GM19395 (cell line): ENCODE results near the gene PROP1.
"Not testable (repeated sequence)": the region's sequence is repeated elsewhere in the genome, so short reads cannot be mapped to it uniquely, and the experiment has no call there.

Experiments
- ATAC-seq: cut with Tn5 transposase; IDR thresholded peaks from one replicate; pipeline ENCODE4 v1.9.1; 2021; ENCODE audit warnings: mild to moderate bottlenecking, moderate library complexity; ENCODE audit not compliant: unreplicated experiment

The PROP1 gene

DNA sequence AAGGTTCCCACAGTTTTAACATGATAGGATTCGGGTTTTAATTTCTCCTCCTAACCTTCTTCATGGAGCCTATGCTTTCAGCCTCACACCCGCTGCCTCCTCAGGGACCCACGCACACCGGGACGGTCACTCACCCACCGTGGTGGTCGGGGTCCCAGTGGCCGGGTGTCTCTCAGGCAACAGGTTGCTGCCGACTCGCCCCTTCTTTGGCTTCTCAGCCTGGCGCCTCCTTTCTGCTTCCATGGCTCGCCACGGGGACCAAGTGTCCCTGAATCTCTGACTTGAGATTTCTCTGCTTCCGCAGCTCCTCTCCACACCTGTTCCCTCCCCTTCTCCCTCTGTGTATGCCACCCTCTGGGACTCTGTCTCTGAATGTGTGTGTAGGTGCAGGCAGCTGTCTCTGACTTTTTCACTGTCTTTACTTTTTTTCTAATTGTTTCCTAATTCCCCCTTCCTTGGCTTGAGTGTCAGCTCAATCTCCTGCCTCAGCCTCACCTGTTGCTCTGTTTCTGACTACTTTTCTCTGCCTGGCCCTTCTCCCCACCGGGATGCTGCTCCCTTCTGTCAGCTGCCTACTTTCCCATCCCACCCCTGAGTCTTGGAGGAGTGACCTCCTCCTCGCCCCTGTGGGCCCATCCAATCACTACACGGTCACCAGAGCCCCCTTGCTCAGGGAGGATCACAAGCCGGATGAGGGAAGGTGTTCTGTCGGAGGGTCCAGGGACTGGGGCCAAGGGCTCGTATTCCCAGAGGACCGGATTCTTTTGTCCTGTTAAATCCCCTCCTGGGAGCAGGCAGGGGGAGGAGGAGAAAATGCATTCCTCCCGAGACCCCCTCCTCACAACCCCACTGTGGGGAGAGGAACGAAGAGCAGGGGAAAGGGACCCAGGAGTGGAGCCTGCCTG, at the start of gene PROP1:
PROP1 (minus strand) TSS at position 552 of the 905 bp plus-strand sequence; CDS start at position 243, 309 bp downstream.
- no peak for ATAC-seq

DNA sequence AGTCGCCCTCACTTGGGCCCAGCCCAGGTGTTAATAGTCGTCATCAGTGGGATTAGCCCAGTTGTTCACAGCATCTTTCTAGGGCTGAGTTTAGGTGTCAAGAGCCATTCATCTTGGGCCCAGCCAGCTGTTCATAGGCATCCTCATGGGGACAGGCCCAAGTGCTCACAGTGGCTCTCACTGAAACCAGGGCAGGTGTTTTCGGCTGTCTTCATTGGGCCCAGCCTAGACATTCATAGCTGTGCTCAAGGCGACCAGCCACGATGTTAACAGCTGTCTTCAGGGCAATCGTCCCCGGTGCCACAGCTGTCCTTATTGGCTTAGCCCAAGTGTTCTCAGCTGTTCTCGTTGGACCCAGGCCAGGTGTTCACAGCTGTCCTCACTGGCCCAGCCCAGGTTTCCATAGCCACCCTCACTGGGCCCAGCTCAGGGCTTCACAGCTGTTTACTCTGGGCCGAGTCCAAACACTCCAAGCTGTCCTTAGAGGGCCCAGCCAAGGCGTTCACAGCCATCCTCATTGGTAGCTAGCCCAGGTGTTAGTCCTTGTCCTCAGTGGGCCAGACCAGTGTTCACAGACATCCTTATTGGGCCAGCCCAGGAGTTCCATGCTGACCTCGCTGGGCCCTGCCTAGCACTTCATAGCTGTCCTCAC, 23.5 kb upstream of the PROP1 start:
- ATAC-seq: not testable (repeated sequence)

DNA sequence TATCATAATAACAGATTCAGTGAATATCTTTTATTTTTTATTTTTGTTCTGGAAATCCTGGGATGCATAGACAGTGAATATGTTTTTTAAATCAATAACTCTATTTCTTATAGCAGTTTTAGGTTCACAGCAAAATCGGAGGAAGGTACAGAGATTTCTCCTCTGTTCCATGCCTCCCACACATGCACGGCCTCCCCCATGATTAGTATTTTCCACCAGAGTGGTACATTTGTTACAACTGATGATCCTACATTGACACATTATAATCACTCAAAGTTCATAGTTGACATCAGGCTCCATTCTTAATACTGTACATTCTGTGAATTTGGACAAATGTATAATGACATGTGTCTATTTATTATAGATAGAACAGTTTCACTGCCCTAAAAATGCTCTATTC, 16.7 kb upstream of the PROP1 start:
- not testable (repeated sequence) for ATAC-seq

DNA sequence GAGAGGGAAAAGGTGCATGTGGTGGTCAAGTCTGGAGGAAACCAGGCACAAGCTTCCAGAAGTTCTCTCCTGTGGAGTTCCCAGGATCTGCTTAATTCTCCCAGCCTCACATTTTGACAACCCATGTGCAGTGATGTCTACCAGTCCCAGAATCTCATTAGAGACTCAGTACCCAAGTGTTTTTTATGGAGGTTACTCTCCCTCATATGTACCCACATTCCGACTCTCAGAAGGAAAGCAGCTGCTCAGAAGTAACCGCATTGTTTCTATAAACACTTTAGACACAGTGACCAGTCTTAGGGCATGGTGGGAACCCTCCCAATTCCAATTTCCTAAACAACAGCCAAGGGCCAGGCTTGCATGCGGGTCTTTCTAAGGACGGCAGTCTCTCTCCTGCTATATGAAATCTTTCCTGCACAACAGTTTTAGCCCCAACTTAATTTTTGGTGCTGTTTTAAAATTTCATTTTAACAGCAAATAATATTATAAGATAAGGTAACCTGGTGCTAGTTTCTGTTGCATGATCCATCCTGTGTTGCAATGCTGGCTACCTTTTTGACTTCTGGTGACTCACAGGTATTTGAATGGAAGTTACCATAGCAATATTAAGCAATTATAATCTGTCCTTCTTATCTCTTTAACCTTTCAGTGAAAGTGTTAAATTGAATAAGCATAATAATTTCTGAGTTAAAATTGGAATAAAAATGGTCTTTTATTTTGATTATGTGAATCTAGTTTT, 15.9 kb upstream of the PROP1 start:
- not testable (repeated sequence) for ATAC-seq

DNA sequence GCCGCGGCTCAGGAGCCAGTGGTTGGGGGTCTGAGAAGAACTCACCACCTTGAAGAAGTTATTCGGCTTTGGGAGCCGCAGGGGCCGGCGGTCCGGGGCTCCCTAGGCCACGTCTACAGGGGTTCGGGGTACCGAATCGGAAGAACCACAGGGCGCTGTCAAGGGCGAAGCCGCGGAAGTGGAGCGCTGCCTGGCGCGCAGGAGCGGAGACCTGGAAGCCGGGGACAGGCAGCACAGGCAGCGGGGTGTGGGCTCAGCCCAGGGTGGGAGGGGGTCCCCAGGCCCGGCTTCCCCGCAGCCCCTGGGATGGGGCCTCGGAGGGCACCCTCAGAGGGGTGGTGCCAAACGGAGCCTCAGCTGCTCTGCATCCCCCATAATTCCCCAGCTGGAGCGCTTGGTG, 11.2 kb upstream of the PROP1 start:
- not testable (repeated sequence) for ATAC-seq

DNA sequence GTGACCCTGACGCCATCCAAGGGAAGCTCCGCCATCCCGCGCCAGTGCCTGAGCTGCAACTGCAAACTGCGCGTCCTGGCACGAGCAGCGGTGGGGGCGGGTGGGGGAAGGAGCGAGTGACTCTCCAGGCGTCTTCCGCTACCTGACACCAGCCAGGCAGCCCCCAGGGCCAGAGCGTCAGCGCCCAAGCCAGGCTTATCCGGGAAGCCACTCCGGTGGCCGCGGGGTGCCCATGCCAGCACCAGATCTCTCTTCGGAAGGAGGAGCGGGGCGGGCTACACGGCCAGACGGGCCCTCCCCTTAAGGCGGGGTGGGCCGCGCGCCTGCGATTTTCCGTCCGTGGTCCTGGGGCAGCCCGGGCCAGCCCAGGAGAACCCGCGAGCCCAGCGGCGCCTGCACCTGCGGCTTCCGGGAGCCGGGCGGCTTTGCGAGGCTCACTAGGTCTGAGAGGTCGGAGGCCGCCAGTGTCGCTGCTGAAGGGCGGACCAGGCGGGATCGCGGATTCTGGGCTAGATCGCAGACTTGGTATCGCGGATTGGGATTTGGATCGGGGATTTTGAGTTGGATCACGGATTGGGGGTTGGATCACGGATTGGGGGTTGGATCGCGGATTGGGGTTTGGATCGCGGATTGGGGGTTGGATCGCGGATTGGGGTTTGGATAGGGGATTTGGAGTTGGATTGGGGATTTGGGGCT, 10.6 kb upstream of the PROP1 start:
- ATAC-seq: not testable (repeated sequence)

DNA sequence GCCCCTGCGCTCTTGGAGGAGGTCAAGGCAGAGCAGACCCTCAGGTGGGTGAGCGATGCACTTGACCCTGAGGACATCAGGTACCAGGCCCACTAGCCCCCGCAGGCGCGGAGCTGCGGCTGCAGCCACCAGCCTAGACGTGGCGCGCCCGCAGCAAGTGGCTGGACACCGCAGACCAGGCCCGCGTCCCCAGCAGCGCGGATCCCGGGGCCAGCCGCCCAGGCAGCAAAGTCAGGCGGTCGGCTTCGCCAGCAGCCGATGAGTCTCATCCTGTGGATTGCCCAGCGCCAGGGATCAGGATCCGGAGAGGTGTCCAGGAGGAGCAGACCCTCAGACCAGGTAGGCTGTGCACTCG, 10.1 kb upstream of the PROP1 start:
- not testable (repeated sequence) for ATAC-seq

DNA sequence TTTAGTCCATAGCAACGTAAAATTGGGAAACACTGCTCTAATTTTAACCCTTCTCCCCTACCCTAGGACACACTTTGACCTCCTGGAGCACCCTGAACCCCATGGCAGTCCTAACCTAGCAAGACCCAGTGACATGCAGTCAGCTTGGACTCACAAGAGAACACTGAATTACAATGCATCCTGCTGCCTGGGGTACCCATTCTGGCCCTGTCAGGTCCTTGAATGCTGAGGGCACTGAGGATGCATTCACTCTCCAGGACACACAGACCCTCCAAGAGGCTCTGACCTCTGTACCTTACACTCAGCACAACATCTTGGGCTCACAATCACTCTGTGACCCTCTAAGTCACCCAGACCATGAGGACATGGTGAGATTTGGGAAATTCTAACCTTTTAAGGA, 1.8 kb upstream of the PROP1 start:
- ATAC-seq: no peak

DNA sequence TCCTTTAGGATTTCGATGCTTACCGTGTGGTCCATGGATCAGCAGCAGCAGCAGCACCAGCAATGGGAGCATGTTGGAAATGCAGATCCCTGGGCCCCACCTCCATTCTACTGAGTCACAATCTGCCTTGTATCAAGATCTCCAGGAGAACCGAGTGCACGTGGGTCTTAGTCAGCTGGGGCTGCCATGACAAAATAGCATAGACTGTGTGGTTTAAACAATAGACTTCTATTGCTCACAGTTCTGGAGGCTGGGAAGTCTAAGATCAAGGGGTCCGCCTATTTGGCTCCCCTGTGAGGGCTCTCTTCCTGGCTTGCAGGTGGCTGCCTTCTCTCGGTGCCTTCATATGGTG, 1.3 kb upstream of the PROP1 start:
- no peak for ATAC-seq

DNA sequence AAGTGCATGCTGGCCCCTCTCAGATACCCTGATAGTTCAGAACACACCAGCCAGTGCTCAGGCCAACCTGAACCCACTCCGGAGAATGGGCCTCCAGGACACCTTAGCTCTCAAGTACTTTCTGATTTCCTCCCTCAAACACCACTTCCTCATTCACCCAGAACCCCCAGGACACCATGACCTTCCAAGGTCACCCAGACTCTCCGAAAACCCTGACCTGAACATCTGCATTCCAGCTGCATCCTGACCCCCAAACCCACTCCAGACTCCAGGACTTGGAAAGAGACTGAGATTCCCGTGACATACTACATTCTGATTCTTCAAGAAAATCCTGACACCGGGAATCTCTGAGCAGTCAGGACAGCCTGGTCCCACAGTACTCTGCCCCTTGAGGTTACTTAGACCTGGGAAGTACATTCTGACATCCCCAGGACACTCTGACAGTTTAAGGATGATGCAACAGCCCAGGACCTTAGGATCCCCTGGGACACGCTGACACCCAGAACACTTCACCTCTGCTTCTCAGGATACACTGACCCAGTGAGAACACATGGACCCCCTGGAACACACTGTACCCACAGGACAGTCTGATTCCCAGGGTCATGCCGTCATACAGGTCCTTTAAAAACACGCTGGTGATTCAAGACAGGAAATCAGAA, 747 bp upstream of the PROP1 start:
- no peak for ATAC-seq

DNA sequence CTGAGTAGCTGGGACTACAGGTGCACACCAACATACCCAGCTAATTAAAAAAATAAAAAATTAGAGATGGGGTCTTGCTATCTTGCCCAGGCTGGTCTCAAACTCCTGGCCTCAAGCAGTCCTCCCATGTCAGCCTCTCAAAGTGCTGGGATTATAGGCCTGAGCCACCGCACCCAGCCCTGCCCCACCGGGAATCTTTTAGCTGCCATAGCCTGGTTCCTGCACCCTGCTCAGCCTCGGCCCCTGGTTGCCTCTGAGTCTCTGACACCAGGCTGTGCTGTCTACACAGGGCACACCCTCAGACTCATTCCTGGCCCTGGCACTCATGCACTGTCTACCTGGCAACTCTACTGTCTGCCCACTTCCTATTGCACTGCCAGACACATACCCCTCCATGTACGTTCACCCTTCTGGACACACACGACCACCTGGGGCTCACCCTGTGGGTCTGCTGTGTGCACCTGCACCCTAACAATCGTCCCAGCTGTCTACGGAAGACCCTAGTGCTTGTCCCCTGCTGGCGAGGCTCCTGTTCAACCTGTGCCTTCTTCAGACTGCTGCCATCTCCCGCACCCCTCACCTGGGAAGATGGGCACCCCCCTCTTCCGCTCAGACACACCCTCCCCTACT, 1.4 kb downstream of the PROP1 start:
- ATAC-seq: no peak

DNA sequence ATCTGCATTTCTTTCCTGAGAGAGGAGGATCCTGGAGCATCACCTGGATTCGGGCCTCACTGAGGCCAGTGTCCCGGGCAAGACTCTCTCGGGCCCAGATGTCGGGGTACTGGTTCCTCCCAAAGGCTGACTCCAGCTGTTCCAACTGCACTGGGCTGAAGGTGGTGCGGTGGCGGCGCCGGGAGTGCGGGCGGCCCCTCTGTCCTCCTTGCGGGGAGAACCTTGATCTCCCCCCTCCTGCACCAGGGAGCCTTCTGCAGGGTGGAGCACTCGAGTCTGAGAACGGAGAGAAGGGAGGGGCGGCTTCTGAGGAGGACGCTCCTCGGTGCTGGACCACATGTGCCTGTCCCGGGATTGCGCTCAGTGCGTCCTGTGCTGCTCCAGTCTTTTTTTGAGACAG, 2.0 kb downstream of the PROP1 start:
- no peak for ATAC-seq

DNA sequence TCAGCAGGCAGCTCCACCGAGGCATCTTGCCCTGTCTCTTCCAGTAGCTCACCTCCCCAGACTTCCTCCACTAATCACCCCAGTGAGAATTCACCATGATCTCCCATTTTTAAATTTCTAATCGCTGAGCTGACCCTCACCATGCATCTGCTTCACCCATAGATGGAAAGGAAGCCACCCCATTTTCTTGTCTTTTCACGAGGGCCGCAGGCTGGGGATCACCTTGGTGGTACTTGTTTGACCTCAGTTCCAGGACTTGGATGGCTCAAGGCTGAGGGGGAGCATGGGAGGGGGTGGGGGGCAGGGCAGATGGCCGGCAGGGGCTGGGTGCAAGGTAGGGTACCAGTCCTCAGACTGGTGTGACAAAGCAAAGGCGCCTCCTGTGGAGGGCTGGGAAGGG, 3.6 kb downstream of the PROP1 start:
- no peak for ATAC-seq

DNA sequence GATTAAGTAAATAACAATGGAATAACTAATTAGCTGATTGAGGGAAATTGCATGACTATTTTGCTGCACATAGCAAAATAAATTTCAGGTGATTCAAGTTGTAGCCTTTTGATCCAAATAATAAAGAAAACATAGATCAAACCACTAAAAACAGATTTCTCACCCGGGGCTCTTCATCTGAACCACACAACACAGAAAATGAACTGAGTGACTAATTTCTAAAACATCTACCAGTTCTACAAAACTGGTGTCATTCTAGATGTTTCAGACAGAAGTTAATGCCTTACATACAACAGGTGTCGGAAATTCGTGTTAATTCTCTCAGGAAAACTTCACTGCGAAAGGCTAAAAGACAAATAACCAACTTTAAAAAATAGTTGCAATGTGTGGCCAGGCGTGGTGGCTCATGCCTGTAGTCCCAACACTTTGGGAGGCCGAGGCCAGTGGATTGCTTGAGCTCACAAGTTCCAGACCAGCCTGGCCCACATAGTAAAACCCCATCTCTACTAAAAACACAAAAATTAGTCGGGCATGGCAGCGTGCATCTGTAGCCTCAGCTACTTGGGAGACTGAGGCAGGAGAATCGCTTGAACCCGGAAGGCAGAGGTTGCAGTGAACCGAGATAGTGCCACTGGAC, 6.9 kb downstream of the PROP1 start:
- no peak for ATAC-seq

DNA sequence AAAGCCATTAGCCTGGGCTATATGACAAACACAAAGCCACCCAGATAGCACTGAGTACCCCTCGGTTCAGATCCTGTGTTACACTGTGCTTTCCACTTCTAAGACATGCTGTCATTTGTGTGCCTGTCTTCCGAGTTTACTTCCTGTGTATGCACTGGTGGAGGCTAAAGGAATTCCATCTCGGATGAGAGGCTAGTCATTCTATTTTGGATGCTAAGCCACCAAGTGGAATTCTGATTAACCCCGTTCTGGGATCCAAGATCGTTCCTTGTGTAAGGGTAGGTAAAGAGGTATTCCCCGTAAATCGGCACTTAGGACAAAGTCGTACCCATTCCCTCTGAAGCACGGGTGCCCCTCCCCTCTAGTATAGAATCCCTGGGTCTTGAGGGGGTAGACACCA, 8.7 kb downstream of the PROP1 start:
- no peak for ATAC-seq

DNA sequence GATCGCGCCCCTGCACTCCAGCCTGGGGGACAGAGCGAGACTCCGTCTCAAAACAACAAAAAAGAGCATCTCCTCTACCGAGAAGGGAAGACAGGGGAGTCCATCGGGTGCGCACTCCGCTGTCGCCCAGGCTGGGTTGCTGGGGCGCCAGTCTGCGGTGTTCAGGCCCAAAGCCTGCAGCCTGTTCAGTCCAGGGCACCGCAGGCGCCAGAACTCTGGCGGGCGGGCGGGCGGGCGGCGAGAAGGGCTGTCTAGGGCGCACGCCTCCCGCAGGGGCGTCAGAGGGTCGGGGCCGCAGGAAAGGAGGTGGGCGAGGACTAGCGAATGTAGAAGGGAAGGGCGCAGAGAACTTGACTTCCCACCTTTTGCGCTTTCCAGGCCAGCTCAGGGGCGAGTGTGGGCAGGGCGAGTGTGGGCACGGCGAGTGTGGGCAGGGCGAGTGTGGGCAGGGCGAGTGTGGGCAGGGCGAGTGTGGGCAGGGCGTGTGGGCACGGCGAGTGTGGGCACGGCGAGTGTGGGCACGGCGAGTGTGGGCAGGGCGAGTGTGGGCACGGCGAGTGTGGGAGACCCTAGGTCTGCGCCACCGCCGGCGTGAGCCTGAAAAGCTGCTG, 10.5 kb downstream of the PROP1 start:
- no peak for ATAC-seq

DNA sequence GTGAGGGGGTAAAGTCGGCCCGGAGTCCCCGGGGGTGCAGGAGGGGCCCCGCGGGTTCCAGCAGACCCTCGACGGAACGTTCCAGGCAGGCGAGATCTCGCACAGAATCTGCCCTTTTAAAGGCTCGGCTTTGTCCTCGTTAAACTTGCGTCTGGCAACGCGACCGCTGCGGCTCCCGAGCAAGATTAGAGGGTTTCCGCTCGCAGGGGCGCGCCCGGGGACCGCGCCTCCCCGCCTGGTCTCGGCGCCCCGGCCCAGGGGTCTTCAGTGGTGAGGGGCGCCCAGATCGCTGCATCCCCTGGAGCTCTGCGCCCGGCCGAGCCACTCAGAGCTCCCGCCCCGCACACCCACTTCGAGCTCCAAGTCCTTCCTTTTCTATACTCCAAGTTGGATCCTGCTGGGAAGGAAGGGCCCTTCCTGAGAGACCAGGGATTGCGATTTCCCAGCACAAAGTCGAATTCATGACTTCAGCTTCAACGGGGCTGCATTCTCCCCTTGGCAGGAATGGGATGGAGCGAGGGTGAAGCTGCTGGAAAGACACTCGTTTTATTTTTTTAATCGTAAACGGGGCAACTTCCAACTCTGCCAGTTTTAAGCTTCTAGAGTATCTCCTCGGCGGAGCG, 11.3 kb downstream of the PROP1 start:
- no peak for ATAC-seq

DNA sequence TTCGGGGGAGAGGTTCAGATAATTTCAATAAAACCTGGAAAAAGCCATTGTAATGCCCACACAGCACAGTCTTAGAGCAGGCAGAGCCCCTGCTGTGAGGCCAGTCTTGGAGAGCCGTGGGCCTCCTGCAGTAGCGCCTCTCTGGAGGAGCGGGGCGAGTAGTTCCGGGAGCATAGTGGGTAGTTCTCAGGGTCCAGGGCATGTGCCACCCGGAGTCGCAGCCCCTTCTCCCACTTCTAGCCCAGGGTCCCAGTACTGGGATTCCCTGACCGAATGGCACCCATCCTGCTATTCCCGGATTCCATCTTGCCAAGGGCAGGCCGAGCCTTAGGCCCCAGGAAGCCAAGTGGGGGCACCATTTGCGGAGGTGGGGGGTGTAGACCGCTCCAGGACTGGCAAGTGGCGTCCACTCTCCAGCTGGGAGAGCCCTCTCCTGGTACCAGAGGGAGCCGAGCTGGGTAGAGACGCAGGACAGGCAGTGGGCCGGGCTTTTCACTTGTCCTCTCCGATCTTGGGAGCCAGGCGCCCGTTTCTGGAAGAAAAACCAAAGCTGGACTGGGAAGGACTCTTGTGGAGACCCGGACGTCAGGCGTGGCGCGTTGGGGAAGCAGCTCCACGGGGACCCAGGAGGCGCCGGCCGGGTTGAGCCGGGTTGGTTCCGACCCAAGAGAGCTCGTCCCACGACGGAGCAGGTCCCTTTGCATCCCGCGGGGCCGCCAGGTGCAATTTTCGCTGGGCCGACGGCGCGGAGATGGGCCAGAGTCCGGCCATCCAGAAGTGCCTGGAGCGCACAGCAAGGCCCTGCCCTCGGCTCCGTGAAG, 12.1 kb downstream of the PROP1 start:
- no peak for ATAC-seq
